H1 (cell line): ENCODE results near the gene SMIM20.

Source experiments
- CHD1 ChIP-seq: IDR thresholded peaks from 2 replicates; pipeline ENCODE4 v1.6.1; 2012; ENCODE audit warnings: low read depth, low read length, improper control_type of control experiment
- EGR1 ChIP-seq: IDR thresholded peaks from 2 replicates; pipeline ENCODE4 v1.6.1; 2011; ENCODE audit warnings: low read depth, low read length, borderline replicate concordance
- EP300 ChIP-seq, 2 experiments: IDR thresholded peaks; 1 replicate in 1 of 2; 2 replicates in 1 of 2; pipeline ENCODE4 v1.6.1; 2011 to 2012; ENCODE audit warnings: low read depth in 2 of 2, low read length in 2 of 2, mild to moderate bottlenecking in 2 of 2, borderline replicate concordance in 1 of 2, inconsistent platforms in 1 of 2, moderate library complexity in 1 of 2
- JUN ChIP-seq: IDR thresholded peaks from 2 replicates; pipeline ENCODE4 v1.6.1; 2011; ENCODE audit warnings: low read depth, mild to moderate bottlenecking, improper control_type of control experiment, low read length
- POLR2A ChIP-seq, 2 experiments: IDR thresholded peaks; 1 replicate in 1 of 2; 2 replicates in 1 of 2; pipeline ENCODE4 v1.6.1; 2011; ENCODE audit warnings: low read depth in 2 of 2, low read length in 2 of 2, mild to moderate bottlenecking in 2 of 2; ENCODE audit errors: control extremely low read depth in 1 of 2
- POLR2AphosphoS5 ChIP-seq: IDR thresholded peaks from 2 replicates; pipeline ENCODE4 v1.6.1; 2011; ENCODE audit warnings: low read depth, low read length
- SIX5 ChIP-seq: IDR thresholded peaks from 2 replicates; pipeline ENCODE4 v1.6.1; 2011; ENCODE audit warnings: mild to moderate bottlenecking, low read depth, low read length
- SRF ChIP-seq: IDR thresholded peaks from 2 replicates; pipeline ENCODE4 v1.6.1; 2011; ENCODE audit warnings: mild to moderate bottlenecking, low read depth, low read length, moderate library complexity
- SUZ12 ChIP-seq: fragments of 200-600 bp; sonication (generic); IDR thresholded peaks from 2 replicates; pipeline ENCODE4 v1.6.1; 2012; ENCODE audit warnings: mild to moderate bottlenecking, inconsistent platforms, low read length, moderate library complexity, mixed read lengths
- TEAD4 ChIP-seq: IDR thresholded peaks from 2 replicates; pipeline ENCODE4 v1.6.1; 2012; ENCODE audit warnings: low read depth, low read length, inconsistent platforms, mixed read lengths
- TF ChIP-seq, protein P1 (sequence below), 3 experiments: IDR thresholded peaks; 1 replicate in 2 of 3; 2 replicates in 1 of 3; pipeline versions ENCODE4 v1.5.1 to v1.6.1; 2011; ENCODE audit warnings: low read length in 3 of 3, mild to moderate bottlenecking in 3 of 3, inconsistent platforms in 2 of 3, low read depth in 1 of 3, moderate library complexity in 1 of 3; ENCODE audit not compliant: insufficient read depth in 1 of 3; ENCODE audit errors: control extremely low read depth in 1 of 3

DNA sequence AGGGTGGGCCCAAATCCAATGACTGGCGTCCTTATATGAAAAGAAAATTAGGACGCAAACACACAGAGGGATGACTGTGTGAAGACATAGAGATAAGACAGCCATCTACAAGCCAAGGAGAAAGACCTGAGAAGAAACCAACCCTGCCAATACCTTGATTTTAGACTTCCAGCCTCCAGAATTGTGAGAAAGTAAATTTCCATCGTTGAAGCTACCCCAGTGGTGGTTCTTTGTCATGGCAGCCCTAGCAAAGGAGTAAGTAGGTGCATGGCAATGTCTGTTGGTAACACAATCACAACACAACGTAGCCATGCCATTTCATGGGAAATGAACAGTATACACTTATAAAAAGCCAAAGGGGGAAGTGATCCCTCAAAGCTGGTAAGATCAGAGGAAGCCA is 25.3 kb downstream of the SMIM20 start:
- TF ChIP-seq, protein P1, sequence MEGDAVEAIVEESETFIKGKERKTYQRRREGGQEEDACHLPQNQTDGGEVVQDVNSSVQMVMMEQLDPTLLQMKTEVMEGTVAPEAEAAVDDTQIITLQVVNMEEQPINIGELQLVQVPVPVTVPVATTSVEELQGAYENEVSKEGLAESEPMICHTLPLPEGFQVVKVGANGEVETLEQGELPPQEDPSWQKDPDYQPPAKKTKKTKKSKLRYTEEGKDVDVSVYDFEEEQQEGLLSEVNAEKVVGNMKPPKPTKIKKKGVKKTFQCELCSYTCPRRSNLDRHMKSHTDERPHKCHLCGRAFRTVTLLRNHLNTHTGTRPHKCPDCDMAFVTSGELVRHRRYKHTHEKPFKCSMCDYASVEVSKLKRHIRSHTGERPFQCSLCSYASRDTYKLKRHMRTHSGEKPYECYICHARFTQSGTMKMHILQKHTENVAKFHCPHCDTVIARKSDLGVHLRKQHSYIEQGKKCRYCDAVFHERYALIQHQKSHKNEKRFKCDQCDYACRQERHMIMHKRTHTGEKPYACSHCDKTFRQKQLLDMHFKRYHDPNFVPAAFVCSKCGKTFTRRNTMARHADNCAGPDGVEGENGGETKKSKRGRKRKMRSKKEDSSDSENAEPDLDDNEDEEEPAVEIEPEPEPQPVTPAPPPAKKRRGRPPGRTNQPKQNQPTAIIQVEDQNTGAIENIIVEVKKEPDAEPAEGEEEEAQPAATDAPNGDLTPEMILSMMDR (IDR thresholded peaks at IDR 0.05; ENCODE audit: control extremely low read depth in 1 of 3, insufficient read depth in 1 of 3, low read depth in 1 of 3, low read length in 3 of 3), result peak in 1 of 3 experiments; percentile 41; a peak in 1 of 4 replicates
- TF ChIP-seq POLR2A (IDR thresholded peaks at IDR 0.05; ENCODE audit: control extremely low read depth in 1 of 2, low read depth in 2 of 2, low read length in 2 of 2) (no peak), EGR1 (no peak), JUN (no peak), SIX5 (no peak), SRF (no peak), CHD1 (no peak), TEAD4 (no peak), SUZ12 (no peak), POLR2AphosphoS5 (no peak), EP300 (IDR thresholded peaks at IDR 0.05; ENCODE audit: borderline replicate concordance in 1 of 2, low read depth in 2 of 2, low read length in 2 of 2) (no peak)
